Osteocyte (in vitro differentiated cells): ENCODE data around the gene MAB21L2. TPM values are rescaled to one million over a fixed set of nuclear protein-coding genes. Genes with fewer than 3 reads are reported as not detected.

Experiments used
- DNase-seq: peaks from one replicate; pipeline ENCODE4 v3.0.0; 2021; ENCODE audit warnings: mixed read lengths; ENCODE audit not compliant: unreplicated experiment; ENCODE audit errors: extremely low spot score
- H3K27ac Mint-ChIP-seq: one replicate; pipeline ENCODE4 v1.8.0; 2021; ENCODE audit warnings: mild to moderate bottlenecking, mixed read lengths; ENCODE audit not compliant: unreplicated experiment
- H3K27me3 Mint-ChIP-seq: one replicate; pipeline ENCODE4 v1.8.0; 2021; ENCODE audit warnings: mixed read lengths; ENCODE audit not compliant: unreplicated experiment
- H3K36me3 Mint-ChIP-seq: one replicate; pipeline ENCODE4 v1.8.0; 2021; ENCODE audit warnings: mixed read lengths; ENCODE audit not compliant: unreplicated experiment
- H3K4me1 Mint-ChIP-seq: one replicate; pipeline ENCODE4 v1.8.0; 2021; ENCODE audit warnings: mixed read lengths; ENCODE audit not compliant: unreplicated experiment
- H3K4me3 Mint-ChIP-seq: one replicate; pipeline ENCODE4 v1.8.0; 2021; ENCODE audit warnings: mild to moderate bottlenecking, moderate library complexity, mixed read lengths; ENCODE audit not compliant: unreplicated experiment
- H3K9me3 Mint-ChIP-seq: one replicate; pipeline ENCODE4 v1.8.0; 2021; ENCODE audit warnings: mixed read lengths; ENCODE audit not compliant: unreplicated experiment
- total RNA-seq: library from RNA; stranded (reverse); gene quantifications from 2 replicates; pipeline ENCODE4 v1.2.1, GENCODE V29; 2021
- TF ChIP-seq, protein P1 (sequence below): fragments of 200-600 bp; sonication (generic); IDR thresholded peaks from 2 replicates; pipeline ENCODE4 v1.5.0; 2021; ENCODE audit warnings: antibody characterized with exemption, mild to moderate bottlenecking, moderate library complexity

Gene MAB21L2
- total RNA-seq, 1 donor from 2014 or later = 72.1 TPM

DNA sequence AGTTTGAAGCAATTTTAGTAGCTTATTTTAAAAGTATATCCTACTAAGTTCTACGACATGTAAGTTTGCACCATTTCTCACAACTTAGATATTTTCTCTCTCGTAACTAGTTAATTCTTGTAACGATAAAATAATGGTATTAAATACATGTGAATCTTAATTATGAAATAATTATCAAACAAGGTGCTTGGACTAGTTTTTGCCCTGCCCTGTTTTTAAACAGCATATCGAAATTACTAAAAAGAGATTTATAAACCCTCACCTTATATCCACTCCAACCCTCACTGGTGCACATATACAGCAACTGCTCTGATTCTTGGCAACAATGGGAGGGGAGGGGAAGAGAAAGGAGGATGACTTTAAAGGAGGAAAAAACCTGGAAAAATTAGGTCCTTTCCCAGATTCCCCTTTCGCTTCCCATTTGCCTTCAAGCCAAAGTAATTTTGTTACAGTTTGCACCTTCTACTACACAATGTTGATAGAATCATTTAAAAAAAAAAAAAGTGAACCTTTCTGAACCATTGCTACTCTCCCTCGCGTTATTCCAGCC, 820 bp upstream of the MAB21L2 start:
- no peaks in the 10 kb centered on the region for H3K9me3 Mint-ChIP-seq
- DNase-seq = no peak
- peak overlapping the region; percentile 99 for H3K4me3 Mint-ChIP-seq
- H3K36me3 Mint-ChIP-seq = peaks cover 19% of the 10 kb centered on the region
- peak overlapping the region; percentile 98 for H3K27ac Mint-ChIP-seq
- no peaks in the 10 kb centered on the region for H3K27me3 Mint-ChIP-seq
- H3K4me1 Mint-ChIP-seq = peaks cover 32% of the 10 kb centered on the region
- TF ChIP-seq, protein P1, sequence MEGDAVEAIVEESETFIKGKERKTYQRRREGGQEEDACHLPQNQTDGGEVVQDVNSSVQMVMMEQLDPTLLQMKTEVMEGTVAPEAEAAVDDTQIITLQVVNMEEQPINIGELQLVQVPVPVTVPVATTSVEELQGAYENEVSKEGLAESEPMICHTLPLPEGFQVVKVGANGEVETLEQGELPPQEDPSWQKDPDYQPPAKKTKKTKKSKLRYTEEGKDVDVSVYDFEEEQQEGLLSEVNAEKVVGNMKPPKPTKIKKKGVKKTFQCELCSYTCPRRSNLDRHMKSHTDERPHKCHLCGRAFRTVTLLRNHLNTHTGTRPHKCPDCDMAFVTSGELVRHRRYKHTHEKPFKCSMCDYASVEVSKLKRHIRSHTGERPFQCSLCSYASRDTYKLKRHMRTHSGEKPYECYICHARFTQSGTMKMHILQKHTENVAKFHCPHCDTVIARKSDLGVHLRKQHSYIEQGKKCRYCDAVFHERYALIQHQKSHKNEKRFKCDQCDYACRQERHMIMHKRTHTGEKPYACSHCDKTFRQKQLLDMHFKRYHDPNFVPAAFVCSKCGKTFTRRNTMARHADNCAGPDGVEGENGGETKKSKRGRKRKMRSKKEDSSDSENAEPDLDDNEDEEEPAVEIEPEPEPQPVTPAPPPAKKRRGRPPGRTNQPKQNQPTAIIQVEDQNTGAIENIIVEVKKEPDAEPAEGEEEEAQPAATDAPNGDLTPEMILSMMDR = no peak

DNA sequence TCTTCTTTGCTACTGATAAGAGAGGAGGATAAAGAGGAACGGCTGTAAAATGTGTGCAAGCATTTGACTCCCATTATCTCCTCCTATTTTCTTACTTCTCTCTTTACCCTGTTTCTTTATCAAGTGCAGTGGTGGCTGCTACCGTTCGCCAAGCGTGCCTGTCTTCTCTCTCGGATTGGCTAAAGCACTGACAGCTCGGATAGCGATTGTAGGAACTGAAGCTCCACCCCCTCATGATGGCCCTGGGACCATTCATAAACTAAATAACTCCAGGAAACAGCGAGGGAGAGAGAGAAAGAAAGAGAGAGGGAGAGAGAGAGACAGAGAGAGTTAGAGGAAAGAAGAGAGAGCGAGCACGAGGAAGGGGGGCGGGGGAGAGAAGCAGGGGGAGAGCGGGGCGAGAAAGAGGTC, 305 bp upstream of the MAB21L2 start:
- H3K4me3 Mint-ChIP-seq = peak overlapping the region; percentile 99
- no peaks in the 10 kb centered on the region for H3K27me3 Mint-ChIP-seq
- TF ChIP-seq, protein P1 = no peak
- no peaks in the 10 kb centered on the region for H3K9me3 Mint-ChIP-seq
- H3K27ac Mint-ChIP-seq = peak overlapping the region; percentile 98
- H3K4me1 Mint-ChIP-seq = peaks cover 33% of the 10 kb centered on the region
- peak; percentile 90 for DNase-seq
- H3K36me3 Mint-ChIP-seq = peaks cover 22% of the 10 kb centered on the region

DNA sequence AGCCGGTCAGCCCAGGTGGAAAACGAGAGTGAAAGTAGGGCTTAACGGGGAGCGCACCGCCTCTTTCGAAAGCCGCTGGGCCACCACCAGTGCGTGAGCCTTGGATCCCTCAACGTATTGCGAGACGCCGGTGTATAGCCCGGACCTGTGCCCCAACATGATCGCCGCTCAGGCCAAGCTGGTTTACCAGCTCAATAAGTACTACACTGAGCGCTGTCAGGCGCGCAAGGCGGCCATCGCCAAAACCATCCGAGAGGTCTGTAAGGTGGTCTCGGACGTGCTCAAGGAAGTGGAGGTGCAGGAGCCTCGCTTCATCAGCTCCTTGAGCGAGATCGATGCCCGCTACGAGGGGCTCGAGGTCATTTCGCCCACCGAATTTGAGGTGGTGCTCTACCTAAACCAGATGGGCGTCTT, 929 bp downstream of the MAB21L2 start:
- Mint-ChIP-seq H3K27me3 (no peaks in the 10 kb centered on the region), H3K4me1 (peaks cover 33% of the 10 kb centered on the region), H3K36me3 (peaks cover 22% of the 10 kb centered on the region), H3K9me3 (no peaks in the 10 kb centered on the region), H3K4me3 (peak overlapping the region; percentile 99), H3K27ac (peak overlapping the region; percentile 98)
- TF ChIP-seq, protein P1 = no peak
- DNase-seq = no peak

DNA sequence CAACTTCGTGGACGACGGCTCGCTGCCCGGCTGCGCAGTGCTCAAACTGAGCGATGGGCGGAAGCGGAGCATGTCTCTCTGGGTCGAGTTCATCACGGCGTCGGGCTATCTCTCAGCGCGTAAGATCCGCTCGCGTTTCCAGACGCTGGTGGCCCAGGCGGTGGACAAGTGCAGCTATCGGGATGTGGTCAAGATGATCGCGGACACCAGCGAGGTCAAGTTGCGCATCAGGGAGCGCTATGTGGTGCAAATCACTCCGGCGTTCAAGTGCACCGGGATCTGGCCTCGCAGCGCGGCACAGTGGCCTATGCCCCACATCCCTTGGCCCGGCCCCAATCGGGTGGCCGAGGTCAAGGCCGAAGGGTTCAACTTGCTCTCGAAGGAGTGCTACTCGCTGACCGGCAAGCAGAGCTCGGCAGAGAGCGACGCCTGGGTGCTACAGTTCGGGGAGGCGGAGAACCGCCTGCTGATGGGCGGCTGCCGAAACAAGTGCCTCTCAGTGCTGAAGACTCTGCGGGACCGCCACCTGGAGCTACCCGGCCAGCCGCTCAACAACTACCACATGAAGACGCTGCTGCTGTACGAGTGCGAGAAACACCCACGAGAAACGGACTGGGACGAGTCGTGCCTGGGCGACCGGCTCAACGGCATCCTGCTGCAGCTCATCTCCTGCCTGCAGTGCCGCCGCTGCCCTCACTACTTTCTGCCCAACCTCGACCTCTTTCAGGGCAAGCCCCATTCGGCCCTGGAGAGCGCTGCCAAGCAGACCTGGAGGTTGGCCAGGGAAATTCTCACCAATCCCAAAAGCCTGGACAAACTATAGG, 1.5 kb downstream of the MAB21L2 start:
- Mint-ChIP-seq H3K27ac (peak overlapping the region; percentile 98), H3K4me1 (peaks cover 37% of the 10 kb centered on the region), H3K27me3 (no peaks in the 10 kb centered on the region), H3K9me3 (no peaks in the 10 kb centered on the region), H3K36me3 (peaks cover 22% of the 10 kb centered on the region), H3K4me3 (peak overlapping the region; percentile 99)
- TF ChIP-seq, protein P1 = no peak
- no peak for DNase-seq
